ENCODE results near the gene PLEKHM1. TPM values are rescaled to one million over a fixed set of nuclear protein-coding genes. Genes with fewer than 3 reads are reported as not detected.

PLEKHM1 gene
- total RNA-seq, 1 donor from 2014 or later: 41.7 TPM

- no peaks in the 10 kb centered on the region for H3K36me3 Mint-ChIP-seq (ENCODE audit: unreplicated experiment)
These were observed 79.0 kb downstream of the PLEKHM1 start for GRCh38 chr17:45411348-45412105.

DNA sequence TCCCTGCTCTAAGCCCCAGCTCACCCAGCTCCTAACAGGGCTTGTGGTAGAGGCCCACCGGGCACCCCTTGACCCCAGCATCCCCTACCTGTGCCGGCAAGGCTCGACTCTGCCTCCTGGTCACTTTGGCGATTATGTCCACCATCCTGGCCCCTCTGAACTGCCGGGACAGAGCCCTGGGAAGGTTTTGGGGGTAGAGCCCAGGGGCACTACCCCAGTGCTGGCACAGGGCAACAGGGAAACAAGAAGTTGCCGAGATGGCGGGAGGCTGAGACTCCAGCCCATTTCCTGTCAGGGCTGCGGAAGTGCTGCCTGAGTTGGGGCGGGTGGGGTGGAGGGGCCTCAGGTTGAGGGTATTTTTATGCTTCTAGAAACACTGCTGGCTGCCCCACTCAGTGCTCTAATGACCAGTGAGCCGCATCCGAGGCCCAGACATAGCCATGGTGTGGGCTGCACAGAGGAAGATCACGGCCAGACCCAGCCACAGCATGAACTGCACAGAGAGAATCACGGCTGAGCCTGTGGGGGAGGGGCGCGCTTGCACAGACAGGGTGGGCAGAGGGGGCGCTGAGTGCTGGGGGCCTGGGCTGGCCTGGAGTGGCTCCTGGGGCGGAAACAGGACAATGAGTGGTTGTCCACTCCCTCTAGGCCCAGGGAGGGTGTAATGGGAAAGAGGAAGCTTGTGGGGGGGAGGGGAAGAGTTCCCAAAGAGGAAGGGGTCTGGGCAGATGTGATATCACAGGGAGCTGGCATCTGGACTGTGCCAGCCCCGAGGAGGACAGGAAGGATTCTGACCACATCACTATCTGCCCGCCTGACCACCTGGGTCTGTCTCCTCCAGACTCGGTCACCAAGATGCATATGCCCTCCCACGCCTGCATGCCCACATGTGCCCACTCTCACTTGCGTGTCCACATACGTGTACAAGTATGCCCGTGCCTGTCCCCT is 80.1 kb downstream of the PLEKHM1 start:
- Mint-ChIP-seq H3K4me3 (ENCODE audit: unreplicated experiment) (no peak overlapping the region), H3K9me3 (ENCODE audit: unreplicated experiment) (no peaks in the 10 kb centered on the region), H3K36me3 (ENCODE audit: unreplicated experiment) (no peaks in the 10 kb centered on the region), H3K27ac (ENCODE audit: unreplicated experiment) (no peak overlapping the region), H3K4me1 (ENCODE audit: unreplicated experiment) (peaks cover 4% of the 10 kb centered on the region), H3K27me3 (ENCODE audit: unreplicated experiment) (no peaks in the 10 kb centered on the region)
- no peak for DNase-seq (ENCODE audit: extremely low spot score, unreplicated experiment)
- TF ChIP-seq, protein P1, sequence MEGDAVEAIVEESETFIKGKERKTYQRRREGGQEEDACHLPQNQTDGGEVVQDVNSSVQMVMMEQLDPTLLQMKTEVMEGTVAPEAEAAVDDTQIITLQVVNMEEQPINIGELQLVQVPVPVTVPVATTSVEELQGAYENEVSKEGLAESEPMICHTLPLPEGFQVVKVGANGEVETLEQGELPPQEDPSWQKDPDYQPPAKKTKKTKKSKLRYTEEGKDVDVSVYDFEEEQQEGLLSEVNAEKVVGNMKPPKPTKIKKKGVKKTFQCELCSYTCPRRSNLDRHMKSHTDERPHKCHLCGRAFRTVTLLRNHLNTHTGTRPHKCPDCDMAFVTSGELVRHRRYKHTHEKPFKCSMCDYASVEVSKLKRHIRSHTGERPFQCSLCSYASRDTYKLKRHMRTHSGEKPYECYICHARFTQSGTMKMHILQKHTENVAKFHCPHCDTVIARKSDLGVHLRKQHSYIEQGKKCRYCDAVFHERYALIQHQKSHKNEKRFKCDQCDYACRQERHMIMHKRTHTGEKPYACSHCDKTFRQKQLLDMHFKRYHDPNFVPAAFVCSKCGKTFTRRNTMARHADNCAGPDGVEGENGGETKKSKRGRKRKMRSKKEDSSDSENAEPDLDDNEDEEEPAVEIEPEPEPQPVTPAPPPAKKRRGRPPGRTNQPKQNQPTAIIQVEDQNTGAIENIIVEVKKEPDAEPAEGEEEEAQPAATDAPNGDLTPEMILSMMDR (IDR thresholded peaks at IDR 0.05): no peak

More at GRCh38 chr17:45411348-45412105, 79.0 kb downstream of the PLEKHM1 start:
- H3K27me3 Mint-ChIP-seq (ENCODE audit: unreplicated experiment): no peaks in the 10 kb centered on the region
- TF ChIP-seq, protein P1 (IDR thresholded peaks at IDR 0.05): no peak
- no peaks in the 10 kb centered on the region for H3K9me3 Mint-ChIP-seq (ENCODE audit: unreplicated experiment)
- no peak overlapping the region for H3K27ac Mint-ChIP-seq (ENCODE audit: unreplicated experiment)
- H3K4me1 Mint-ChIP-seq (ENCODE audit: unreplicated experiment): peaks cover 4% of the 10 kb centered on the region
- no peak overlapping the region for H3K4me3 Mint-ChIP-seq (ENCODE audit: unreplicated experiment)
- DNase-seq (ENCODE audit: extremely low spot score, unreplicated experiment): no peak

- H3K9me3 Mint-ChIP-seq (ENCODE audit: unreplicated experiment): no peaks in the 10 kb centered on the region
- H3K4me1 Mint-ChIP-seq (ENCODE audit: unreplicated experiment): peaks cover 4% of the 10 kb centered on the region
- no peak for DNase-seq (ENCODE audit: extremely low spot score, unreplicated experiment)
- TF ChIP-seq, protein P1 (IDR thresholded peaks at IDR 0.05): no peak
- no peak overlapping the region for H3K27ac Mint-ChIP-seq (ENCODE audit: unreplicated experiment)
- H3K36me3 Mint-ChIP-seq (ENCODE audit: unreplicated experiment): no peaks in the 10 kb centered on the region
- H3K4me3 Mint-ChIP-seq (ENCODE audit: unreplicated experiment): no peak overlapping the region
- H3K27me3 Mint-ChIP-seq (ENCODE audit: unreplicated experiment): no peaks in the 10 kb centered on the region
These were observed 80.9 kb downstream of the PLEKHM1 start for GRCh38 chr17:45409659-45410076.

DNA sequence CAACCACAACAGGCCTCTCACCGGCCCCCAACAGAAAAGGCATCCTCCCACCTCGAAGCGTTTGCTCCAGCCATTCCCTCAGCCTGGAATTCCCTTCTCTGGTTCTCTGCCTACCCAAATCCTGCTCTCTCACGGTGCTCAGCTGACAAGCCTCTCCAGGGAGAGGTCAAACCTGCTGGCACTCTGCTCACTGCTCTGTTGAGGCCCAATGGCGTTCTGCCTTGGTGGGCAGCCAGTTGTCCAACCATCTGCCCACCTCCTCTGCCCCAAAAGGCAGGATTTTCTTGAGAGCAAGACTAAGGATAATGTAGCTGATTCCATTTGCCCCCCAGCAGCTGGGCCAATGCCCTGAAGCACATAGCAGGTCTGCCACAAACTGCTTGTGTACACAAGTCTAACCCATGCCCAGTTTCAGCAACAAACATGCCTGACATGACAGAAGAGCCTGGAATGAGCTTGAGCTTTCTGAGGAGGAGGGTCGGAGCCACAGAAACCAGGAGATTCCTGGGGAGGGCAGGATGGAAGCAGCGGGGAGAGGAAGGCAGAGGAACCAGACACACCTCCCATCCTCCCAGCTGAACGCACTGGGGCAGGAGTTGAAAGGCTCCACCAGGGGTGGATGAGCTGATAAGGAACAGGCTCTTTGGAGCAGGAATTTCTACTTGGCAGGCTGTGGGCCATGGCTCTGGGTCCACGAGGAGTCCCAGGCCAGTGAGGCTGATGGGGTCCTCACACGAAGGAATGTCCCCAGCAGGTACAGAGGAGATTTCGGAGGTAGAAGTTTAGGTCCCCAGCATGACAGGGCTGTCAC is 81.7 kb downstream of the PLEKHM1 start:
- Mint-ChIP-seq H3K27ac (ENCODE audit: unreplicated experiment) (no peak overlapping the region), H3K4me3 (ENCODE audit: unreplicated experiment) (no peak overlapping the region), H3K36me3 (ENCODE audit: unreplicated experiment) (no peaks in the 10 kb centered on the region), H3K4me1 (ENCODE audit: unreplicated experiment) (peaks cover 4% of the 10 kb centered on the region), H3K27me3 (ENCODE audit: unreplicated experiment) (no peaks in the 10 kb centered on the region), H3K9me3 (ENCODE audit: unreplicated experiment) (no peaks in the 10 kb centered on the region)
- TF ChIP-seq, protein P1 (IDR thresholded peaks at IDR 0.05): no peak
- no peak for DNase-seq (ENCODE audit: extremely low spot score, unreplicated experiment)
